GM12878 (cell line): ENCODE measurements around the gene DUS2. TPM values are rescaled to one million over a fixed set of nuclear protein-coding genes. Genes with fewer than 3 reads are reported as not detected.

Source experiments
- ATAC-seq: fragments of 200-7000 bp; cut with Tn5 transposase; 3 replicates; pipeline ENCODE4 v1.9.1; 2020; ENCODE audit warnings: mild to moderate bottlenecking, moderate library complexity
- BruUV-seq: library from RNA; stranded (reverse); fragments of 400-500 nt; replicated peaks from 2 replicates; lab custom pipeline; 2021; lab: Mats Ljungman, UMichigan
- CTCF ChIA-PET: fragments of 300-600 bp; sonication (Branson Sonifier 250); formaldehyde crosslinking; extraction: SDS; loops from one replicate; lab custom pipeline; 2021; ENCODE audit warnings: inconsistent platforms; lab: Yijun Ruan, JAX
- POLR2A ChIA-PET: fragments of 350-600 bp; formaldehyde crosslinking; extraction: SDS; loops from one replicate; lab custom pipeline; 2021; ENCODE audit warnings: inconsistent platforms; lab: Charles Lee
- RAD21 ChIA-PET: fragments of 300-600 bp; sonication (Branson Sonifier 250); formaldehyde crosslinking; loops from one replicate; lab custom pipeline; 2023; ENCODE audit warnings: antibody characterized with exemption; ENCODE audit not compliant: unreplicated experiment; lab: Charles Lee
- SMC1A ChIA-PET: fragments of 300-600 bp; sonication (Branson Sonifier 250); formaldehyde crosslinking; loops from one replicate; lab custom pipeline; 2023; ENCODE audit not compliant: unreplicated experiment, uncharacterized antibody; lab: Charles Lee
- DNase-seq: peaks from one replicate; pipeline ENCODE4 v3.0.0-alpha.2; 2011; ENCODE audit warnings: low read depth, low spot score
- FAIRE-seq: peaks from 3 replicates; lab custom pipeline; 2011; peaks lifted over from hg19 to GRCh38; lab: Jason Lieb, UNC
- H2AFZ ChIP-seq: 2 replicates; pipeline ENCODE4 v1.6.0; 2011; ENCODE audit warnings: low read depth, low read length, control low read depth; ENCODE audit not compliant: control insufficient read depth
- H3K27ac ChIP-seq: 2 replicates; pipeline ENCODE4 v1.5.1; 2011; ENCODE audit warnings: control low read depth; ENCODE audit not compliant: control insufficient read depth, insufficient read depth
- H3K27me3 ChIP-seq, 2 experiments: replicated peaks in 1 of 2; 2 replicates each; pipeline versions ENCODE4 v1.6.0 to v1.6.1; 2011; ENCODE audit warnings: low read length in 1 of 2; ENCODE audit not compliant: control insufficient read depth in 2 of 2, insufficient read depth in 2 of 2
- H3K36me3 ChIP-seq, 2 experiments: 2 replicates each; pipeline ENCODE4 v1.5.1; 2011; ENCODE audit warnings: low read length in 1 of 2; ENCODE audit not compliant: control insufficient read depth in 2 of 2, insufficient read depth in 2 of 2
- H3K4me1 ChIP-seq: 2 replicates; pipeline ENCODE4 v1.6.1; 2011; ENCODE audit warnings: mild to moderate bottlenecking, low read length, moderate library complexity, mixed read lengths; ENCODE audit not compliant: control insufficient read depth, insufficient read depth
- H3K4me2 ChIP-seq: 2 replicates; pipeline ENCODE4 v1.6.0; 2011; ENCODE audit warnings: control low read depth; ENCODE audit not compliant: control insufficient read depth, insufficient read depth
- H3K4me3 ChIP-seq: fragments of 200-600 bp; sonication (generic); 2 replicates; pipeline ENCODE4 v1.5.1; 2016
- H3K79me2 ChIP-seq: 2 replicates; pipeline ENCODE4 v1.6.0; 2011; ENCODE audit warnings: low read length; ENCODE audit not compliant: control insufficient read depth, insufficient read depth
- H3K9ac ChIP-seq: 2 replicates; pipeline ENCODE4 v1.8.0; 2011; ENCODE audit warnings: low read length, control low read depth, mixed read lengths; ENCODE audit not compliant: control insufficient read depth, insufficient read depth
- H3K9me3 ChIP-seq: replicated peaks from 3 replicates; pipeline ENCODE4 v1.5.1; 2011; ENCODE audit warnings: mild to moderate bottlenecking, low read length; ENCODE audit not compliant: control insufficient read depth, insufficient read depth
- H4K20me1 ChIP-seq: 2 replicates; pipeline ENCODE4 v1.6.0; 2011; ENCODE audit not compliant: control insufficient read depth, insufficient read depth
- CEBPB ChIP-seq, 2 experiments: fragments of 150-350 bp in 1 of 2; IDR thresholded peaks; 2 replicates each; pipeline ENCODE4 v1.6.1; 2012 to 2014; ENCODE audit warnings: low read depth in 2 of 2, low read length in 2 of 2, borderline replicate concordance in 1 of 2, inconsistent platforms in 1 of 2
- MEF2A ChIP-seq: IDR thresholded peaks from 2 replicates; pipeline ENCODE4 v1.6.1; 2011; ENCODE audit warnings: low read depth, mild to moderate bottlenecking, low read length, moderate library complexity; ENCODE audit not compliant: insufficient read depth
- NFXL1 ChIP-seq: fragments of 450-650 bp; IDR thresholded peaks from 2 replicates; pipeline ENCODE4 v1.6.1; 2017; ENCODE audit warnings: antibody characterized with exemption, mild to moderate bottlenecking, borderline replicate concordance
- PML ChIP-seq: IDR thresholded peaks from 2 replicates; pipeline ENCODE4 v1.6.1; 2012; ENCODE audit warnings: low read length, inconsistent platforms
- RUNX3 ChIP-seq: IDR thresholded peaks from 2 replicates; pipeline ENCODE4 v1.6.1; 2012; ENCODE audit warnings: low read length, inconsistent platforms
- SRF ChIP-seq, 2 experiments: IDR thresholded peaks; 2 replicates each; pipeline ENCODE4 v1.6.1; 2011; ENCODE audit warnings: low read depth in 2 of 2, low read length in 2 of 2, mild to moderate bottlenecking in 1 of 2, moderate library complexity in 1 of 2
- ZSCAN29 ChIP-seq: fragments of 450-650 bp; IDR thresholded peaks from 2 replicates; pipeline ENCODE4 v1.6.1; 2017; ENCODE audit warnings: mild to moderate bottlenecking, moderate library complexity
- WGBS: methylation state at CpG from one replicate; pipeline ENCODE4 v1.1.6; 2016; ENCODE audit warnings: low lambda C conversion rate; ENCODE audit not compliant: insufficient replicate concordance, insufficient coverage; ENCODE audit errors: missing lambda C conversion rate; 5-methylcytosine and 5-hydroxymethylcytosine counted together
- in situ Hi-C: fragments of 300-500 bp; cut with MboI; formaldehyde crosslinking; loops from 9 replicates; pipeline ENCODE4 v1.14.3; 2018; ENCODE audit warnings: mixed read lengths
- intact Hi-C: fragments of 100-400 bp; cut with micrococcal nuclease; formaldehyde crosslinking; loops from one replicate; pipeline ENCODE4 v1.14.2; 2022; ENCODE audit not compliant: unreplicated experiment
- polyA plus RNA-seq, 11 experiments: library from polyadenylated mRNA; depleted of rRNA in 4 of 11; unstranded in 6 of 11; stranded (reverse) in 5 of 11; fragments of >200 nt; fragmentation: Nextera tagmentation in 4 of 11; fragmentation: Illumina TruSeq in 1 of 11; extraction: Ambion mirVana in 4 of 11; extraction: Trizol in 1 of 11; gene quantifications; 1 replicate in 1 of 11; 2 replicates in 10 of 11; pipeline versions ENCODE4 v1.2.1 to v1.2.3, GENCODE V29; 2011 to 2016; ENCODE audit warnings: inconsistent platforms in 2 of 11, missing spikeins in 2 of 11, low read depth in 1 of 11
- total RNA-seq, 4 experiments: library from RNA; depleted of rRNA in 3 of 4; stranded (reverse); fragments of >200 nt in 3 of 4; fragmentation: Illumina TruSeq in 1 of 4; extraction: Trizol in 1 of 4; gene quantifications; 2 replicates each; pipeline versions ENCODE4 v1.2.1 to v1.2.3, GENCODE V29; 2013 to 2021

Gene DUS2
- total and polyA plus RNA-seq, 10 of the 15 experiments (the other 5 are each of a cell fraction or from before 2014, with no cell fraction given), result 4.8 to 32.3 (median 25.5) TPM

DNA sequence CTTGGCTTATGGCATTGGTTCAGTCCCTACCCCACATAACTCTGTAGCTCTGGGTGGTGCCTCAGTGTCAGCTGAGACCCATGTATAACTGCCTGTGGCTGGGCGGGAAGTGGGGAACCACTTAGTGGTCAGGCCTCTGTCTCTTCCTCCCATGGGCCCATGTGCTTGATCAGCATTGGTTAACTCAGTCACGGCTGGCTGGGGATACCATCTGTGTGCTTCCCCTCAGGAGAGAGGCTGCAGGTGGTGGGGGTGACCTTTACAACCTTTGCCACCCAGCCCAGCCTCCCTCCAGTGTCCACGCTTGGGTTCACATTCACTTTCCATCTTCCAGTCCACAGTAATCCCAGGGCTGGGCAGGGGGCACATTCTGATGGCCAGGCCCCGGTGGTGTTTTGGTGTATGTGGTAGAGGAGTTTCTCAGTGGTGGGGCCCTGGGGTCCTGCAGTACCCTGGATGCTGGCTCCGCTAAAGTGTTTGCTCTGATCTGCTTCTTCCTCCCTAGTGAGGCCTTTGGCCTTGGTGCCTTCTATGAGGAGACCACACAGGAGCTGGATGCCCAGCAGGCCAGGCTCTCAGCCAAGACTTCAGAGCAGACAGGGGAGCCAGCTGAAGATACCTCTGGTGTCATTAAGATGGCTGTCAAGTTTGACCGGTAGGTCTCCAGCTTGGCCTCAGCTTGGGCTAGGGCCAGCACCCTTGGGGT lies 51.9 kb downstream of the DUS2 start (continued):
- TF ChIP-seq MEF2A, result 0 out of 2 replicates have a peak, but pooled peaks have one; percentile 42
- peak; percentile 99 for TF ChIP-seq RUNX3

DNA sequence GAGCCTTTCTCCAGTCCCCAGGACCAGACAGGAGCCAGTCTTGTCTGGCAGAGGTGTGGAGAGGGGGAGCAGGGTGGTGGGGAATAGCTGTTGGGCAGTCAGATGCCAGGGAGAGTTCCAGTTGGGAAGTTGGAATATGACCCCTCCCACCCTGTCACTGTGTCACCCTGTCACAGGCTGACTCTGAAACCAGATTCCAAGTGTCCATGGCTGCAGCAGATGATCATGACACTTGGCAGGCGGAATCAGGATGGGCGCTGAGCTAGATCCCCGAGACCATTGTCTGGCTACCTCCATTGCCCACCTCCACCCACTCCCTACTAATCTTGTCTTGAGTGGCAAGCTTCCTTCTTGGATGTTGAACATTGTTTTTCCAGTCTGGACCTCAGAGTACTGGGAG lies 52.9 kb downstream of the DUS2 start:
- H3K27me3 ChIP-seq, result no peaks in the 10 kb centered on the region
- RAD21 ChIA-PET, result interaction anchor here (1.2 to 9.8 kb wide), 5 partner anchors 8 to 44 kb away, joined by 3 to 105 read pairs (median 10); partner anchors contain the start of gene NFATC3
- TF ChIP-seq ZSCAN29 (no peak), SRF (IDR thresholded peaks at IDR 0.05; ENCODE audit: low read depth in 2 of 2, low read length in 2 of 2) (no peak), PML (no peak), CEBPB (IDR thresholded peaks at IDR 0.05; ENCODE audit: borderline replicate concordance in 1 of 2, low read depth in 2 of 2, low read length in 2 of 2) (no peak), NFXL1 (no peak)
- no peak overlapping the region for H2AFZ ChIP-seq
- no peak for FAIRE-seq
- 93% methylated on average over 3 of the region's 3 CpGs for WGBS
- ATAC-seq, result no peak
- H3K36me3 ChIP-seq, result peaks cover 30 to 46% of the 10 kb centered on the region in 2 experiments
- SMC1A ChIA-PET, result interaction anchor here (0.9 to 4.8 kb wide), 4 partner anchors 10 to 43 kb away, joined by 3 to 67 read pairs (median 22); partner anchors contain the start of gene NFATC3
- H3K79me2 ChIP-seq, result no peaks in the 10 kb centered on the region
- H3K4me1 ChIP-seq, result peaks cover 46% of the 10 kb centered on the region
- H3K9me3 ChIP-seq, result no peaks in the 10 kb centered on the region
- POLR2A ChIA-PET, result interaction anchor here (0.5 to 8.8 kb wide), 2 partner anchors 9 to 300 kb away, joined by 7 to 135 read pairs; partner anchors contain the start of gene NFATC3
- H3K9ac ChIP-seq, result no peak overlapping the region
- DNase-seq, result no peak
- no peak overlapping the region for H3K4me3 ChIP-seq
- peak overlapping the region; percentile 71; the same call in 1 of the 2 replicates for H3K27ac ChIP-seq
- CTCF ChIA-PET, result interaction anchor here (0.7 to 8.2 kb wide), 6 partner anchors 10 to 454 kb away, joined by 3 to 109 read pairs (median 4); partner anchors contain the start of gene NFATC3
- H4K20me1 ChIP-seq, result no peaks in the 10 kb centered on the region
- no peak overlapping the region for H3K4me2 ChIP-seq
- intact Hi-C loops (no loop called here), in situ Hi-C loops (no loop called here)
- no TSS peak for BruUV-seq
